Kidney epithelial cell (primary cell): Measurements from ENCODE around the gene C16orf96. TPM values are rescaled to one million over a fixed set of nuclear protein-coding genes. Genes with fewer than 3 reads are reported as not detected.

ENCODE experiments used
- DNase-seq: peaks from one replicate; pipeline ENCODE4 v3.0.0-alpha.2; 2010; ENCODE audit warnings: low read depth
- H3K27me3 ChIP-seq: 2 replicates; pipeline ENCODE4 v1.6.0; 2011; ENCODE audit warnings: low read length; ENCODE audit not compliant: control insufficient read depth, insufficient read depth
- H3K36me3 ChIP-seq: 2 replicates; pipeline ENCODE4 v1.5.1; 2011; ENCODE audit warnings: low read length; ENCODE audit not compliant: control insufficient read depth, insufficient read depth
- H3K4me3 ChIP-seq: 2 replicates; pipeline ENCODE4 v1.5.1; 2011; ENCODE audit warnings: low read depth, mild to moderate bottlenecking, control low read depth, low read length
- CTCF ChIP-seq: IDR thresholded peaks from 2 replicates; pipeline ENCODE4 v1.5.1; 2011; ENCODE audit warnings: mild to moderate bottlenecking, moderate library complexity, low read length, control low read depth, inconsistent platforms; ENCODE audit not compliant: insufficient read depth, poor library complexity, severe bottlenecking
- total RNA-seq: library from RNA; depleted of rRNA; stranded (reverse); fragments of >200 nt; gene quantifications from 2 replicates; pipeline ENCODE4 v1.2.3, GENCODE V29; 2015

C16orf96 gene
- total RNA-seq, 1 donor from 2014 or later = not detected

DNA sequence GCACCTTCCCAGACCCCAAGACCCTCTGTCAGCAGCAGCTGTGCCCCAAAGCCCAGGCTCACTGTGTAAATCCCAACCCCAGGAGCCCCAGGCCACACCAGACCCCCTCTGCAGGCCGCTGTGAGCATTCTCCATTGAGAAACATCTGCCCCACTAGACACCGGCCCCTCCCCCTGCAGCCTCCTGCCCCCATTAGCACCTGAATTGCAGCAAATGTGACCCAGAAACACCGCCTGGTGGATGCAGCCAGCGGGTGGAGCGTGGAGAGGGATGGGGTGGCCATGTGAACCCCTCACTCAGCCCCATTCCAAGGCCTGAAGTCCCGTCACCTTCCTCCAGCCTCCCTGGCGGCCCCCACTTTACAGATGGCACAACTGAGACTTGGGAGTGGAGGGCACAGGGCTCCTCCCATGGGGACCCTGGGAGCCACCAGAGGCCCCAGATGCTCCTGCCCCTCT lies 56.4 kb downstream of the C16orf96 start:
- no peak for DNase-seq
- Histone ChIP-seq H3K4me3 (no peak overlapping the region), H3K27me3 (no peaks in the 10 kb centered on the region), H3K36me3 (no peaks in the 10 kb centered on the region)
- peak; percentile 6 for TF ChIP-seq CTCF

DNA sequence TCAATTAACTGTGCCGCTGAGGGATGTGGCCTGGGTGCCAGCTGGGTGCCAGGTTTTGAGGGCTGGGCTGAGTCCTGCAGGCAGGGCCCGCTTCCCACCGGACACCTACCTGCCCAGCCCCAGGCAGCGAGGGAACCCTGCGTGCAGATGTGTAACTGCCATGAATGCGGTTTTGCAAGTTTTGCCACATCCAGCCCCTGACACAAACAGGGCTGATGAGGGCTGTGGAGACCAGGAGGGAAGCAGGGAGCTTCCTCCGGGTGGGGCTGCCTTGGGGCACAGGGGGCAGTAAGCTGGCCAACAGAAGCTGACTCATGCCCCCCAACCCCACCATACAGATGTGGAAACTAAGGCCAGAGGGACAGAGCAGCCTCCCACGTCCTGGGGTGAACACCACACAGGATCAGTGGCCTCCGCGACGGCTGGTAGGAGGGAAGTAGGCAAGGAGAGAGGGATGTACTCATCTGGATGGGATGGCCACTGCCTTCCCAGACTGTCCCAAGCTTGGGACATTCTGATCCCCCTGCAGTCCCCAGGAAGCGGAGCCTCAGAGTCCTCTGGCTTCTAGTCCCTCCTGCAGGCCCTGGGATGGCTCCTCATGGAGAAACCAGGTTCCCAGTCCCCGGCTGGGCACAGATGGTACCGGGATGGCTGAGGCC lies 57.0 kb downstream of the C16orf96 start:
- no peak for DNase-seq
- no peaks in the 10 kb centered on the region for H3K36me3 ChIP-seq
- no peaks in the 10 kb centered on the region for H3K27me3 ChIP-seq
- peak overlapping the region; percentile 80 for H3K4me3 ChIP-seq
- TF ChIP-seq CTCF = no peak

GRCh38 chr16:4613636-4614570 lies 57.8 kb downstream of the C16orf96 start:
- H3K36me3 ChIP-seq = no peaks in the 10 kb centered on the region
- no peak for DNase-seq
- no peaks in the 10 kb centered on the region for H3K27me3 ChIP-seq
- H3K4me3 ChIP-seq = peak overlapping the region; percentile 80
- no peak for TF ChIP-seq CTCF

- peak; percentile 49 for DNase-seq
- Histone ChIP-seq H3K27me3 (no peaks in the 10 kb centered on the region), H3K36me3 (no peaks in the 10 kb centered on the region), H3K4me3 (peak within 1 kb of the TSS; percentile 80)
- no peak for TF ChIP-seq CTCF
These were observed 58.6 kb downstream of the C16orf96 start, which contains the start of gene UBALD1 for GRCh38 chr16:4614571-4615383. Gene UBALD1, minus strand, starts transcription at chr16:4614888. Its CDS starts 91 bp downstream, at chr16:4614797.

DNA sequence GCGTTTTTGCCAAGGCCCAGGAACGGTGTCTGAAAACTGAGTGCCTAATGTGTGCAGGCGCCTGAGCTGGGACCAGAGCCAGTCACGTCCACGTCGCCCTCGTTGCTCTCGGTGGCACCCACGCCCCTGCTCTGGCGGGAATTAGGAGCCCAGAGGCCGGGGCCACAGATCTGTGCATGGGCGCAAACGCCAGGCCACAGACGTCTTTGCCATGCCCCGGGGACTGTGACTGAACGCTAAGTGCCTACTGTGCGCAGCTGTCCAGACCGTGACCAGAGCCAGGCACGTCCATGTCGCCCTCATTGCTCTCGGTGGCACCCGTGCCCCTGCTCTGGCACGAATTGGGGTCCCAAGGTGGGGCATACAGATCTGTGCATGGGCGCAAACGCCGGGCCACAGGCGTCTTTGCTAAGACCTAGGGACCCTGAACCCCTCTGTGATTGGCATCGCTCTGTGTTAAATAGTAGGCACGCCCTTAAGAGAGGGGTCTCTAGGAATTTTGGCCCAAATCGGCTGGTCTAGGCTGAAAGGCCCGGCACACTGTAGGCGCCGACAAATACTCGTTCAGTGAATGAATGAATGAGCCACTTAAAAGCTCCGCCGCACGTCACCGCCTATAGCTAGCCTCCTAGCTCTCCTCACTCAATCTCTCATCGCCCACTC lies 59.4 kb downstream of the C16orf96 start:
- no peak for DNase-seq
- Histone ChIP-seq H3K27me3 (no peaks in the 10 kb centered on the region), H3K4me3 (peak overlapping the region; percentile 14), H3K36me3 (no peaks in the 10 kb centered on the region)
- TF ChIP-seq CTCF = no peak
